ENCODE data around the gene S100B. TPM values are rescaled to one million over a fixed set of nuclear protein-coding genes. Genes with fewer than 3 reads are reported as not detected.

Gene S100B
- total RNA-seq, result 10 to 100 TPM; 10.6 to 37.2 (median 23.2) TPM

- in situ Hi-C loops (cut with MboI; ENCODE audit: low pct_ligation_motif_present in 1 of 4, low pct_unique_long_range_greater_than_20kb in 1 of 4, low sequenced_read_pairs in 3 of 4), result no loop called here
- H3K4me3 ChIP-seq, result no peak within 1 kb of the TSS
- no peak for DNase-seq
These were observed at the start of gene S100B for GRCh38 chr21:46604975-46605766. Gene S100B, minus strand, starts transcription at chr21:46605082. Its CDS starts 2,667 bp downstream, at chr21:46602415.

GRCh38 chr21:46651121-46651520 lies 46.2 kb upstream of the S100B start:
- in situ Hi-C loops (cut with MboI; ENCODE audit: low pct_ligation_motif_present in 1 of 4, low pct_unique_long_range_greater_than_20kb in 1 of 4, low sequenced_read_pairs in 3 of 4), result no loop called here
- intact Hi-C loops (cut with DNase I; ENCODE audit: low total_unique reads), result no loop called here
- H3K4me3 ChIP-seq, result no peak overlapping the region
- no peak for TF ChIP-seq CTCF (IDR thresholded peaks at IDR 0.05)
- TF ChIP-seq EP300 (IDR thresholded peaks at IDR 0.05; ENCODE audit: low read depth), result no peak
- TF ChIP-seq POLR2A (IDR thresholded peaks at IDR 0.05), result no peak
- TF ChIP-seq POLR2AphosphoS5 (IDR thresholded peaks at IDR 0.05), result no peak
- no peaks in the 10 kb centered on the region for H3K27me3 ChIP-seq
- 94 to 100% methylated on average over 6 to 7 of the region's 7 CpGs for WGBS, 2 donors (ENCODE audit: low coverage in 1 of 2)
- H3K4me1 ChIP-seq, result no peaks in the 10 kb centered on the region
- H3K27ac ChIP-seq, result no peak overlapping the region
- H3K36me3 ChIP-seq, result peaks cover 0 to 80% (median 32%) of the 10 kb centered on the region in 4 donors
- DNase-seq, result no peak
- peaks cover 6 to 12% of the 10 kb centered on the region in 2 donors for H3K9me3 ChIP-seq

More at GRCh38 chr21:46604975-46605766, at the start of gene S100B:
- H3K4me1 ChIP-seq, result peaks cover 0 to 10% (median 3%) of the 10 kb centered on the region in 4 donors
- peak within 1 kb of the TSS; percentile 40 to 63 (median 47) for H3K27ac ChIP-seq
- no peaks in the 10 kb centered on the region for H3K36me3 ChIP-seq
- 50 to 74% methylated on average over 1 to 15 of the region's 15 CpGs for WGBS, 2 donors (ENCODE audit: low coverage in 1 of 2)
- H3K9me3 ChIP-seq, result no peaks in the 10 kb centered on the region
- intact Hi-C loops (cut with DNase I; ENCODE audit: low total_unique reads), result no loop called here
- TF ChIP-seq POLR2AphosphoS5 (IDR thresholded peaks at IDR 0.05) (peak; percentile 9 to 71 (median 57)), CTCF (IDR thresholded peaks at IDR 0.05) (no peak)
- H3K27me3 ChIP-seq, result no peaks in the 10 kb centered on the region

GRCh38 chr21:46650476-46651098 lies 45.7 kb upstream of the S100B start:
- Histone ChIP-seq H3K36me3 (peaks cover 0 to 79% (median 34%) of the 10 kb centered on the region in 4 donors), H3K9me3 (peaks cover 6 to 12% of the 10 kb centered on the region in 2 donors), H3K27ac (no peak overlapping the region), H3K4me3 (no peak overlapping the region), H3K27me3 (no peaks in the 10 kb centered on the region), H3K4me1 (no peaks in the 10 kb centered on the region)
- in situ Hi-C loops (cut with MboI; ENCODE audit: low pct_ligation_motif_present in 1 of 4, low pct_unique_long_range_greater_than_20kb in 1 of 4, low sequenced_read_pairs in 3 of 4) (no loop called here), intact Hi-C loops (cut with DNase I; ENCODE audit: low total_unique reads) (no loop called here)
- DNase-seq, result no peak
- 87 to 88% methylated on average over 9 to 14 of the region's 14 CpGs for WGBS, 2 donors (ENCODE audit: low coverage in 1 of 2)
- TF ChIP-seq POLR2AphosphoS5 (IDR thresholded peaks at IDR 0.05) (no peak), CTCF (IDR thresholded peaks at IDR 0.05) (no peak), POLR2A (IDR thresholded peaks at IDR 0.05) (no peak), EP300 (IDR thresholded peaks at IDR 0.05; ENCODE audit: low read depth) (no peak)

- Histone ChIP-seq H3K27ac (no peak overlapping the region), H3K4me1 (no peaks in the 10 kb centered on the region), H3K27me3 (no peaks in the 10 kb centered on the region), H3K4me3 (no peak overlapping the region), H3K36me3 (peaks cover 0 to 77% (median 29%) of the 10 kb centered on the region in 4 donors), H3K9me3 (peaks cover 0 to 2% of the 10 kb centered on the region in 2 donors)
- no peak for TF ChIP-seq POLR2AphosphoS5 (IDR thresholded peaks at IDR 0.05)
- in situ Hi-C loops (cut with MboI; ENCODE audit: low pct_ligation_motif_present in 1 of 4, low pct_unique_long_range_greater_than_20kb in 1 of 4, low sequenced_read_pairs in 3 of 4) (no loop called here), intact Hi-C loops (cut with DNase I; ENCODE audit: low total_unique reads) (no loop called here)
- no peak for DNase-seq
- WGBS, 2 donors (ENCODE audit: low coverage in 1 of 2), result 96 to 97% methylated on average over 6 to 19 of the region's 19 CpGs
These were observed 44.5 kb upstream of the S100B start for GRCh38 chr21:46649356-46649755.

All from transverse colon (tissue), 4 donors.